TTC549 (cell line): ENCODE results near the gene MKLN1.
"Not testable (repeated sequence)": the region's sequence is repeated elsewhere in the genome, so short reads cannot be mapped to it uniquely, and the experiment has no call there.

Experiments used
- FAIRE-seq: peaks from 2 replicates; lab custom pipeline; 2012; peaks lifted over from hg19 to GRCh38; lab: Jason Lieb, UNC

The MKLN1 gene

DNA sequence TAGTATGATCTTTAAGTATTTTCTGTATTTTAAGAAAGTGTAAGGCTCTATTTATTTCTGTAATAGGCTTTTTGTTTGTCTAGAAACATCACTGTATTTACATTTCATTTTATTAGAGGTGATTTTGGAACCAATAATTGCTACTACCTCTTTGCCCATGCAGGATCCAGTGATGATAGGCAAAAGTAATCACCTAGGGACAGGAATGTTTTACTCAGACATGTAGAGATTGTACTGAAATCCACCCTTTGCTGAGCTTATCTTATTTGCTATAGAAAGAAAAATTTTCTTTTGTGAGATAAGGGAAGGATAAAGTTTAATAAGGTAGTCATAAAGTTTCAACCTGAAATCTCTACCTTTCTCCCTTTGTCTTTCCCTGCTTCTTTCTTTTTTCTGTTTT, 73.5 kb downstream of the MKLN1 start:
- no peak for FAIRE-seq

GRCh38 chr7:131403322-131403721, 75.6 kb downstream of the MKLN1 start:
- no peak for FAIRE-seq

DNA sequence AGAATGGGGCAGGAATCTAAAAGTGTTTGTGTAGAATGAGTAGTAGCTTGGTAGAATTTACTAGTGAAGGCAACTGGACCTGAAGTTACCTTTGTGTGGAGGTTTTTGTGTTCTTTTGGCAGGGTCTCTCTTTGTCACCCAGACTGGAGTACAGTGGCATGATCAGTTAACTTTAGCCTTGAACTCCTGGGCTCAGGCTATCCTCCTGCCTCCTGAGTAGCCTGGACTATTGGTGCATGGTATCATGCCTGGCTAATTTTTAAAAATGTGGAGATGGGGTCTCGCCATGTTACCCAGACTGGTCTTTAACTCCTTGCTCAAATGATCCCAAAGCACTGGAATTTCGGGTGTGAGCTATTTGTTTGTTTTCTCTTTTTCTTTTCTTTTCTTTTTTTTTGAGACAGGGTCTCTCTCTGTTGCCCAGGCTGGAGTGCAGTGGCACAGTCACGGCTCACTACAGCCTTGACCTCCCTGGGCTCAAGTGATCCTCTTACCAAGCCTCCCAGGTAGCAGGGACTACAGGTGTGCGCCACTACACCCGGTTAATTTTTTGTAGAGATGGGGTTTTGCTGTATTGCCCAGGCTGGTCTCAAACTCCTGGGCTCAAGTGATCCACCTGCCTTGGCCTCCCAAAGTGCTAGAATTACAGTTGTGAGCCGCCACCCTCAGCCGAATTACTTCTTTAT, 76.7 kb downstream of the MKLN1 start:
- no peak for FAIRE-seq

GRCh38 chr7:131409129-131409766, 81.6 kb downstream of the MKLN1 start:
- FAIRE-seq = no peak

DNA sequence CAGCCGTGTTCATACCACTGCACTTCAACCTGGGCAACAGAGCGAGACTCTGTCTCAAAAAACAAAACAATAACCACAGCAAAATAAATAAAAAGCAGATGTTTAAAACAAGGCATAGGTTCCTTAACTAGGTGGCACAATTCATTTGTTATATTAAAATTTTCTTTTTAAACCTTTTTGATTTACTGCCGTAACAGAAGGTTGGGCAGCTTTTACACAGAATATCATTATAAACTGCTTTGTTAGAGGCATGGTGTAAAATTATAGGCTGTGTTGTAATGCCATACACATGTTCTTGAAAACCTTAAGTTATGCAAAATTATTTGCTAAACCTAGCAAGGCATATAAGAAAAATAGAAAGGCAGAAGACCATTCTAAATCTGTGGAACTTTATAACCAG, 84.4 kb downstream of the MKLN1 start:
- FAIRE-seq = no peak

GRCh38 chr7:131413711-131414110, 86.0 kb downstream of the MKLN1 start:
- FAIRE-seq = no peak

DNA sequence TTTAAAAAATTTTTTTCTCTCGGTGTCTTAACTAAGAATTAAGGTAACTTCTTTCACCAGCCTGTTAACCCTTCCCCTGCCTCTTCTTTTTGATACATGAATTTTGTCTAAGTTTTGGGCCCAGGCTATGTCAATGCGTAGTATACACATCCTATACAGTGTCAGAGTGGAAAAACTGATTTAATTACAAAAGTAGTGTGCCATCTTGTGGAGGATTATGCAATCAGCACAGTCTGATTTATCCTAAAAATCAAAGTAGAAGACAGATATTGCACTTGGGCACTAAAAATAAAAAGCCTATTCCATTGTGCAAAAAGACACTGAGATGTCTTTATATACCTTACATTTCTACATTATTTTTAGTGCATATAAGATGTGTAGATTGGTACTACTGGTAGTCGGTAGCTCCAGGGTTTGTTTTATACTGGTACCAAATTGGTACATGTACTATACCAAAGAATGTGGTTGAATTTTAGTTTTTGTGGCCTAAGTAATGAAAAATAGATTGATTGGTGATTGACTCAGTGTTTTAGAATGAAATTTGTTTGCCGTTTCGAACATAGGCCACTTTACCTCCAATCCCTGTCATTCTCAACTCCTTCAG, 96.6 kb downstream of the MKLN1 start:
- FAIRE-seq = peak; percentile 75

GRCh38 chr7:131425992-131426391, 98.3 kb downstream of the MKLN1 start:
- no peak for FAIRE-seq

- FAIRE-seq = not testable (repeated sequence)
Measured at GRCh38 chr7:131430826-131431225, 103.2 kb downstream of the MKLN1 start.

DNA sequence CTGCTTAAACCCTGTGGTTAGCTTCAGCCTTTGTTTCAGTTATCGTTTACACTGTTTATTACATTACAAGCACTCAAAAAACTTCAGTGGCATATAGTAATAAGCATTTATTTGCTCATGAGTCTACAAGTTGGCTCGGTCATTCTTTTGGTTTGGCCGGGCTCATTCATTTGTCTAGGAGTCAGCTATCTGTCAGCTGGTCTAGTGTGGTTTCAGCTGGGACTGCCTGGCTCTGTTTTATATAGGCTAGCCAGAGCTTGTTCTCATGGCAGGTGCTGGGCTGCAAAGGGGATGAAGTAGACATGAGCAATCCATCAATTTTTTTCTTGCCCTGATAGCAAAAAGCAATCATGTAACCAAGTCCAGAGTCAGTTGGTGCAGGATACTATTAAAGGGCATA, 103.6 kb downstream of the MKLN1 start:
- no peak for FAIRE-seq

- FAIRE-seq = no peak
Measured at GRCh38 chr7:131431756-131432155, 104.1 kb downstream of the MKLN1 start.

- FAIRE-seq = no peak
Measured at GRCh38 chr7:131436384-131436783, 108.7 kb downstream of the MKLN1 start.

DNA sequence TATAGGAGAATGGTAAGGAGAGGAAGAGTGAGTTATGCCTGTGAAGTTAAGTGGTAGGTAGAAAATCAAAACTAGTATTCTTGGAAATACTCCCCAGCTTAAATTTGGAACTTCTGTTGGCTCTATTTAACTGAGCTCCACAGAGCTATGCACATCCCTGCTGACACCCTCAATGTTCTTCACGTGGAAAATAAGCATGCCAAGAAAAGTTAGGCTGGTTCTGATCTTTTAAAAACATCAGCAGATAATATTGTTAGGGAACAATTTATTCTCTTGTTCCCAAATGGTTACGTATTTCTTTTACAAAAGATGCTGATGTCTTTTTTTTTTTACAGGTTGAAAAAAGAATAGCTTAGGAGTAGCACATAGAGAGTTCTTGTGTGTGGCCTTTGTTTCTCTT, 111.3 kb downstream of the MKLN1 start:
- no peak for FAIRE-seq

GRCh38 chr7:131443496-131443895, 115.8 kb downstream of the MKLN1 start:
- no peak for FAIRE-seq

DNA sequence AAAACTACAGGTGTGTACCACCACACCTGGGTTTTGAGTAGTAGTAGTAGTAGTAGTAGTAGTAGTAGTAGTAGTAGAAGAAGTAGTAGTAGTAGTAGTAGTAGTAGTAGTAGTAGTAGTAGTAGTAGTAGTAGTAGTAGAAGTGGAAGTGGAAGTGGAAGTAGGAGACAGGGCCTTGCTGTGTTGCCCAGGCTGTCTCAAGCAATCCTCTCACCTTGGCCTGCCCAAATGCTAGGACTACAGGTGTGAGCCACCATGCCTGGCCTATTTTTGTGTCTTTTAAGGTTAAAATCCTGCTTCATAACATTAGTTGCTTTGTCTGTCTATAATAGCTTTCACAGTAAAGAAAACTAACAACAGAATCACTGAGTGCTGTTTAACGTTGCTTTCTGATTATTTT, 117.0 kb downstream of the MKLN1 start:
- FAIRE-seq = no peak

DNA sequence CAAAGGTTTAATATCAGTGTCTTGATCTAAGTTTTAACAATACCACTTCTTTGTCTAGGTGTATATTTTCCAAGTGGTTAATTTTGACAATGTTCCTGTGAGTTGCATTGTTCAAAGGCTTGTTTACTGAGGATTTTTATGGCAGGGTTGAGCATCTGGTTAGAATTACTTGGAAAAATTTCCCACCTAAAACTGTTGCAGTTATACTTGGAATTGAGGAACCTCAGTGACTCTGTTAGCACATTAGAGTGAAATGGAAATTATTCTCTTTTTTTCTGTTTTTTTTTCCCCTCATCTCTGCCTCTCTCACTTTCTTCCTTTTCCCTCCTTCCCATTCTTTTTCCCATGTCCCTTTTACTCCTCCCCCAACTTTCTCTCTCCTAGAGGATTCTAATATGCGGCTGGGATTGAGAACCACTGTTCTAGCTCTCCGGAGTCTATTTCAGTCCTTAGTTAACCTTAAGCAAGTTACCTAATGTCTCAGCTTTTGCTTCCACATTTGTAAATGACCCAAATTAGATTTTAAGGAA, 121.8 kb downstream of the MKLN1 start:
- FAIRE-seq = no peak

GRCh38 chr7:131454498-131454897, 126.8 kb downstream of the MKLN1 start:
- FAIRE-seq = no peak

DNA sequence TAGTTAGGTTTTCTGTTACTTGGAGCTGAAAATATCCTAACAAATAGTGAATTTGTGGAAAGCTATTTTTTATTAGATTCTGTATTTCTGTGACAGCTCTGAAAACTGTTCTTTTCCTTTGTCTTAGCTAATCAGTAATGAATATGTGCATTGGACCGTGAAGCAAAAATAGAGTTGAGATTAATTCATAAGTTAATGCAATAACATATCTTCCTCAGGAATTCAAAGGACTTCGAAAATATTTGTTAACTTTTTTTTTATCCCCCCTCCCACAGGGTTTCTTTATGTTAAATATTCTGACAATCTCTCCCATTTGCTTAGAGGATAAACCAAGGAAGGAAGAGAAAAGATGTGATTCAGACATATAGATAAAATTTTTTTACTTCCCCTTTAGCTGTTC, 127.3 kb downstream of the MKLN1 start:
- no peak for FAIRE-seq

- FAIRE-seq = no peak
Measured at GRCh38 chr7:131455546-131455945, 127.9 kb downstream of the MKLN1 start.

DNA sequence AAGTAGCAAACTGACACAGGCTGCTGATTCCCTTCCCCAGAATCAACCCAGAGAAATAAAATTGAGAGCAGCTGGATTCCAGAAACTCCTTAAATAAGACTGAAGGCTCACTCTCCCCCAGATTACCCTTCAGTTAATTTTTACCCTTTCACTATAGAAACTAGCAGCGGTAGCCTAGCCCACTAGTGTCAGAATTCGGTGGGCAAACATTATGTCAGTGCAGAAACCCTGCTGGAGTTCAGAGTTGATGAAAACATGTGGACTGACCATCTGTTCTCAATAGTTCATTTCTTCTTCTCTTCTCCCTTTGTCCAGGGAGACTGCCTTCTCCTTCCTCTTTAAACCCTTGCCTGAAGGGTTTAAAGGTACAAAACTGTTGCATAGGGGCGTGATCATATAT, 128.7 kb downstream of the MKLN1 start:
- FAIRE-seq = no peak

DNA sequence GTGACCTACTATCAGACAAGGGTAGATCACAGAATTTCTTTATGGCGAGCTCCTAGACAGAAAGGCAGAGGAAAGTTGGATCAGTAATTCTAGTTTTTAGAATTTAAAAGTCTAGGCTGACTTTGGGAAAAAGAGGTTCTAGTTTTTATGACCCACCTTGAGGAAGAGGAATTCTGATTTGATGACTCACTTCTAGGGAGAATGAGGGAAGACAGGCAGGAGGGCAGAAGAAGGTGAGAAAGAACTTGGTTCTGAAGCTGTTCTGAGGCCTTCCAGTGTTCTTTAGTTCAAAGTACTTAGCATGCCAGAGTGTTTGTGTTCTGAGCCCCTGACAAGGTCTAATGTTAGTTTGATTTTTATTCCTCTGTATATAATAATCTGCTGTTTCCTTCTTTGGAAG, 131.6 kb downstream of the MKLN1 start:
- FAIRE-seq = no peak

DNA sequence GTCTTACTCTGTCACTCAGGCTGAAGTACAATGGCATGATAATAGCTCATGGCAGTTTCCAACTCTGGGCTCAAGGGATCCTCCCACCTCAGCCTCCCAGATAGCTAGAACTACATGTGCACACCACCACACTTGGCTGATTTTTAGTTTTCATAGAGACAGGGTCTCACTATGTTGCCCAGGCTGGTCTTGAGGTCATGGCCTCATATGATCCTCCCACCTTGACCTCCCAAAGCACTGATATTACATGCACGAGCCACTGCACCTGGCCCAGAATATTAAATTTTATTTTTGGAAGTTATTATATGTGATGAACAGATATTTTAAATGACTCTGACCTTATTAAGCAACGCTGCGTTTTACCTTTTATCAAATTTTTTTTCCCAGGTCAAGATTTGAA, 134.4 kb downstream of the MKLN1 start:
- FAIRE-seq = no peak

GRCh38 chr7:131462715-131463114, 135.0 kb downstream of the MKLN1 start:
- not testable (repeated sequence) for FAIRE-seq
